GM23338 (cell line): ENCODE measurements around the gene NCS1.

Experiments used
- CREB1 ChIP-seq: fragments of 250-450 bp; sonication (Bioruptor Pico); IDR thresholded peaks from 2 replicates; pipeline ENCODE4 v1.5.0; 2020; ENCODE audit warnings: low read depth, mild to moderate bottlenecking, moderate library complexity
- EZH2 ChIP-seq: fragments of 200-600 bp; sonication (generic); IDR thresholded peaks from one replicate; pipeline ENCODE4 v1.8.0; 2017; ENCODE audit warnings: antibody characterized with exemption, mild to moderate bottlenecking, low read depth; ENCODE audit not compliant: unreplicated experiment
- EZH2phosphoT487 ChIP-seq: fragments of 200-600 bp; sonication (generic); IDR thresholded peaks from one replicate; pipeline ENCODE4 v1.8.1; 2018; ENCODE audit warnings: antibody characterized with exemption; ENCODE audit not compliant: unreplicated experiment
- JUNB ChIP-seq: IDR thresholded peaks from one replicate; pipeline ENCODE4 v1.6.1; 2016; ENCODE audit warnings: antibody characterized with exemption; ENCODE audit not compliant: unreplicated experiment
- NANOG ChIP-seq: IDR thresholded peaks from 2 replicates; pipeline ENCODE4 v1.6.1; 2016; ENCODE audit warnings: antibody characterized with exemption, borderline replicate concordance
- POLR2AphosphoS5 ChIP-seq: IDR thresholded peaks from 2 replicates; pipeline ENCODE4 v1.6.1; 2016; ENCODE audit warnings: antibody characterized with exemption, low read depth
- TF ChIP-seq, protein P1 (sequence below), 2 experiments: fragments of 200-600 bp in 1 of 2; sonication (generic) in 1 of 2; conservative IDR thresholded peaks; 2 replicates each; pipeline versions ENCODE4 v1.5.1 to v1.6.1; 2016 to 2017; ENCODE audit warnings: antibody characterized with exemption in 2 of 2, low read depth in 2 of 2, mild to moderate bottlenecking in 2 of 2, moderate library complexity in 1 of 2

DNA sequence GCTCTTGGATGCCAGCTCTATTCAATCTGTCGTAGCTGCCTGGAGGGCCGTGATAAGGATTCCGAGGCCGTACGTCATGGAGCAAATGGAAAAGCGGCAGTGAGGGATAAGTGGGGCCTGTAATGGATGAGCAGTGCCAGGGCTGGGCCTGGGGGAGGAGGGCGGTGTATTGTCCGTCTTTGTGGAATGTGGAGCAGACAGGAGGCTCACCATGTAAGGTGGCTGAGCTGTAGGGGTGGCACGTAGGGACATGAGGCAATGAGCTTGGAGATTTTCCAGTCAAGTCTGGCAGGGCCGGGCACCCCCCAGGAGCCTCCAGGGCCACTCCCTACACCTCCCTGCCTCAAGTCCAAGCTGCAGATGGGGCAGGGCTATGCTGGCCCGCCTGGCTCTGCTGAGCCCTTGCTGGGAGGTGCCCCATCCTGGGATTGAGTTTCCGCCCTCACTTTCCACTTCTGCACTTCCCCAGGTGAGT is 29.2 kb downstream of the NCS1 start:
- TF ChIP-seq, protein P1, sequence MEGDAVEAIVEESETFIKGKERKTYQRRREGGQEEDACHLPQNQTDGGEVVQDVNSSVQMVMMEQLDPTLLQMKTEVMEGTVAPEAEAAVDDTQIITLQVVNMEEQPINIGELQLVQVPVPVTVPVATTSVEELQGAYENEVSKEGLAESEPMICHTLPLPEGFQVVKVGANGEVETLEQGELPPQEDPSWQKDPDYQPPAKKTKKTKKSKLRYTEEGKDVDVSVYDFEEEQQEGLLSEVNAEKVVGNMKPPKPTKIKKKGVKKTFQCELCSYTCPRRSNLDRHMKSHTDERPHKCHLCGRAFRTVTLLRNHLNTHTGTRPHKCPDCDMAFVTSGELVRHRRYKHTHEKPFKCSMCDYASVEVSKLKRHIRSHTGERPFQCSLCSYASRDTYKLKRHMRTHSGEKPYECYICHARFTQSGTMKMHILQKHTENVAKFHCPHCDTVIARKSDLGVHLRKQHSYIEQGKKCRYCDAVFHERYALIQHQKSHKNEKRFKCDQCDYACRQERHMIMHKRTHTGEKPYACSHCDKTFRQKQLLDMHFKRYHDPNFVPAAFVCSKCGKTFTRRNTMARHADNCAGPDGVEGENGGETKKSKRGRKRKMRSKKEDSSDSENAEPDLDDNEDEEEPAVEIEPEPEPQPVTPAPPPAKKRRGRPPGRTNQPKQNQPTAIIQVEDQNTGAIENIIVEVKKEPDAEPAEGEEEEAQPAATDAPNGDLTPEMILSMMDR (conservative IDR thresholded peaks at IDR 0.05; ENCODE audit: low read depth in 2 of 2), result no peak
- TF ChIP-seq NANOG, result no peak
- no peak for TF ChIP-seq EZH2phosphoT487
- no peak for TF ChIP-seq EZH2
- TF ChIP-seq JUNB, result no peak
- no peak for TF ChIP-seq CREB1 (CRISPR knock-in tag)
- no peak for TF ChIP-seq POLR2AphosphoS5
